ENCODE data around the gene GSX2. TPM values are rescaled to one million over a fixed set of nuclear protein-coding genes. Genes with fewer than 3 reads are reported as not detected.

Gene GSX2
- total RNA-seq, 1 donor from 2014 or later, result not detected

- Mint-ChIP-seq H3K4me3 (ENCODE audit: unreplicated experiment) (no peak overlapping the region), H3K27ac (ENCODE audit: unreplicated experiment) (no peak overlapping the region), H3K9me3 (ENCODE audit: unreplicated experiment) (no peaks in the 10 kb centered on the region), H3K4me1 (ENCODE audit: unreplicated experiment) (peaks cover 54% of the 10 kb centered on the region), H3K36me3 (ENCODE audit: low read depth, unreplicated experiment) (peaks cover 4% of the 10 kb centered on the region), H3K27me3 (ENCODE audit: unreplicated experiment) (peaks cover 46% of the 10 kb centered on the region)
- no peak for DNase-seq (ENCODE audit: low spot score)
- TF ChIP-seq CTCF (IDR thresholded peaks at IDR 0.05; ENCODE audit: unreplicated experiment), result no peak
Measured at GRCh38 chr4:54096295-54096962, 3.5 kb upstream of the GSX2 start.

GRCh38 chr4:54097152-54097551, 2.8 kb upstream of the GSX2 start:
- Mint-ChIP-seq H3K36me3 (ENCODE audit: low read depth, unreplicated experiment) (peaks cover 4% of the 10 kb centered on the region), H3K4me1 (ENCODE audit: unreplicated experiment) (peaks cover 49% of the 10 kb centered on the region), H3K27me3 (ENCODE audit: unreplicated experiment) (peaks cover 46% of the 10 kb centered on the region), H3K9me3 (ENCODE audit: unreplicated experiment) (no peaks in the 10 kb centered on the region), H3K27ac (ENCODE audit: unreplicated experiment) (no peak overlapping the region), H3K4me3 (ENCODE audit: unreplicated experiment) (no peak overlapping the region)
- no peak for DNase-seq (ENCODE audit: low spot score)
- no peak for TF ChIP-seq CTCF (IDR thresholded peaks at IDR 0.05; ENCODE audit: unreplicated experiment)

- no peaks in the 10 kb centered on the region for H3K9me3 Mint-ChIP-seq (ENCODE audit: unreplicated experiment)
- no peak for DNase-seq (ENCODE audit: low spot score)
- H3K36me3 Mint-ChIP-seq (ENCODE audit: low read depth, unreplicated experiment), result peaks cover 4% of the 10 kb centered on the region
- H3K27ac Mint-ChIP-seq (ENCODE audit: unreplicated experiment), result no peak overlapping the region
- H3K27me3 Mint-ChIP-seq (ENCODE audit: unreplicated experiment), result peaks cover 42% of the 10 kb centered on the region
- H3K4me1 Mint-ChIP-seq (ENCODE audit: unreplicated experiment), result peaks cover 54% of the 10 kb centered on the region
- TF ChIP-seq CTCF (IDR thresholded peaks at IDR 0.05; ENCODE audit: unreplicated experiment), result no peak
- H3K4me3 Mint-ChIP-seq (ENCODE audit: unreplicated experiment), result no peak overlapping the region
Measured at GRCh38 chr4:54098375-54098774, 1.6 kb upstream of the GSX2 start.

- peak overlapping the region; percentile 37 for H3K4me3 Mint-ChIP-seq (ENCODE audit: unreplicated experiment)
- H3K27ac Mint-ChIP-seq (ENCODE audit: unreplicated experiment), result no peak overlapping the region
- H3K27me3 Mint-ChIP-seq (ENCODE audit: unreplicated experiment), result peaks cover 35% of the 10 kb centered on the region
- DNase-seq (ENCODE audit: low spot score), result no peak
- peaks cover 4% of the 10 kb centered on the region for H3K36me3 Mint-ChIP-seq (ENCODE audit: low read depth, unreplicated experiment)
- no peak for TF ChIP-seq CTCF (IDR thresholded peaks at IDR 0.05; ENCODE audit: unreplicated experiment)
- peaks cover 48% of the 10 kb centered on the region for H3K4me1 Mint-ChIP-seq (ENCODE audit: unreplicated experiment)
- H3K9me3 Mint-ChIP-seq (ENCODE audit: unreplicated experiment), result no peaks in the 10 kb centered on the region
Measured at GRCh38 chr4:54099287-54099747, 646 bp upstream of the GSX2 start.

GRCh38 chr4:54100595-54101189, 729 bp downstream of the GSX2 start:
- H3K27ac Mint-ChIP-seq (ENCODE audit: unreplicated experiment), result no peak overlapping the region
- no peak for DNase-seq (ENCODE audit: low spot score)
- H3K4me1 Mint-ChIP-seq (ENCODE audit: unreplicated experiment), result peaks cover 49% of the 10 kb centered on the region
- no peaks in the 10 kb centered on the region for H3K9me3 Mint-ChIP-seq (ENCODE audit: unreplicated experiment)
- TF ChIP-seq CTCF (IDR thresholded peaks at IDR 0.05; ENCODE audit: unreplicated experiment), result no peak
- peaks cover 4% of the 10 kb centered on the region for H3K36me3 Mint-ChIP-seq (ENCODE audit: low read depth, unreplicated experiment)
- H3K27me3 Mint-ChIP-seq (ENCODE audit: unreplicated experiment), result peaks cover 33% of the 10 kb centered on the region
- H3K4me3 Mint-ChIP-seq (ENCODE audit: unreplicated experiment), result no peak overlapping the region
